T47D (cell line): ENCODE data around the gene COL4A2.

Experiments
- DNase-seq, 2 experiments: peaks; one replicate each; pipeline versions ENCODE4 v3.0.0 to v3.0.0-alpha.2; 2011 to 2012; ENCODE audit warnings: low read depth in 1 of 2, low spot score in 1 of 2
- JUND ChIP-seq: IDR thresholded peaks from 2 replicates; pipeline ENCODE4 v1.6.1; 2012; ENCODE audit warnings: low read depth
- in situ Hi-C: cut with HindIII; loops from 2 replicates; pipeline ENCODE4 v1.10.0; 2016; ENCODE audit warnings: low sequenced_read_pairs, low pct_unique_long_range_greater_than_20kb

Gene COL4A2

GRCh38 chr13:110421696-110422385 lies 114.8 kb downstream of the COL4A2 start:
- in situ Hi-C loops = no loop called here
- TF ChIP-seq JUND = no peak
- no peak for DNase-seq

- DNase-seq = no peak
- TF ChIP-seq JUND = no peak
- in situ Hi-C loops = no loop called here
Measured at GRCh38 chr13:110422913-110423688, 116.0 kb downstream of the COL4A2 start.

GRCh38 chr13:110423689-110424302 lies 116.7 kb downstream of the COL4A2 start:
- in situ Hi-C loops = no loop called here
- no peak for TF ChIP-seq JUND
- DNase-seq = no peak

- in situ Hi-C loops = no loop called here
- TF ChIP-seq JUND = no peak
- DNase-seq = no peak
Measured at GRCh38 chr13:110424569-110425443, 117.7 kb downstream of the COL4A2 start.

- no peak for TF ChIP-seq JUND
Measured at GRCh38 chr13:110425444-110425780, 118.3 kb downstream of the COL4A2 start.

GRCh38 chr13:110426735-110427134 lies 119.7 kb downstream of the COL4A2 start:
- DNase-seq = no peak
- in situ Hi-C loops = no loop called here
- TF ChIP-seq JUND = no peak

More at GRCh38 chr13:110425444-110425780, 118.3 kb downstream of the COL4A2 start:
- in situ Hi-C loops = no loop called here
- DNase-seq = no peak

- no peak for TF ChIP-seq JUND
- in situ Hi-C loops = no loop called here
- no peak for DNase-seq
Measured at GRCh38 chr13:110428313-110428712, 121.2 kb downstream of the COL4A2 start.

- in situ Hi-C loops = no loop called here
- no peak for TF ChIP-seq JUND
- no peak for DNase-seq
Measured at GRCh38 chr13:110430391-110431336, 123.6 kb downstream of the COL4A2 start.

GRCh38 chr13:110431425-110432294 lies 124.6 kb downstream of the COL4A2 start:
- in situ Hi-C loops = no loop called here
- no peak for DNase-seq
- no peak for TF ChIP-seq JUND

GRCh38 chr13:110432522-110432921 lies 125.4 kb downstream of the COL4A2 start:
- no peak for DNase-seq
- TF ChIP-seq JUND = no peak
- in situ Hi-C loops = no loop called here

GRCh38 chr13:110433014-110433413 lies 125.9 kb downstream of the COL4A2 start:
- in situ Hi-C loops = no loop called here
- no peak for TF ChIP-seq JUND
- DNase-seq = no peak
